Neural cell (in vitro differentiated cells): ENCODE data around the gene MEN1. TPM values are rescaled to one million over a fixed set of nuclear protein-coding genes. Genes with fewer than 3 reads are reported as not detected.

Source experiments
- H2AFZ ChIP-seq: fragments of 200-600, 300-800 bp; sonication (generic), shearing (Covaris generic); 2 replicates; pipeline ENCODE4 v1.6.0; 2014; ENCODE audit warnings: low read depth, mild to moderate bottlenecking, antibody characterized with exemption, low read length, moderate library complexity
- H3F3A ChIP-seq: fragments of 200-600 bp; shearing (Covaris generic); 2 replicates; pipeline ENCODE4 v1.6.1; 2016; ENCODE audit warnings: mild to moderate bottlenecking, moderate library complexity, mixed read lengths, antibody characterized with exemption, low read length; ENCODE audit not compliant: insufficient read depth, poor library complexity, severe bottlenecking
- H3K27ac ChIP-seq: fragments of 200-600, 300-800 bp; sonication (generic), shearing (Covaris generic); 2 replicates; pipeline ENCODE4 v1.5.1; 2014; ENCODE audit warnings: mild to moderate bottlenecking, low read length, moderate library complexity
- H3K27me3 ChIP-seq: fragments of 300-800, 200-600 bp; sonication (generic), shearing (Covaris generic); 2 replicates; pipeline ENCODE4 v1.6.0; 2014; ENCODE audit warnings: mild to moderate bottlenecking, low read depth, low read length, moderate library complexity; ENCODE audit not compliant: insufficient read depth
- H3K36me3 ChIP-seq: fragments of 300-800, 200-600 bp; sonication (generic), shearing (Covaris generic); 2 replicates; pipeline ENCODE4 v1.5.1; 2014; ENCODE audit warnings: mild to moderate bottlenecking, antibody characterized with exemption, low read length, moderate library complexity; ENCODE audit not compliant: insufficient read depth
- H3K4me2 ChIP-seq: fragments of 300-800, 200-600 bp; sonication (generic), shearing (Covaris generic); 2 replicates; pipeline ENCODE4 v1.6.0; 2014; ENCODE audit warnings: mild to moderate bottlenecking, low read length
- H3K4me3 ChIP-seq: fragments of 300-800, 200-600 bp; sonication (generic), shearing (Covaris generic); 2 replicates; pipeline ENCODE4 v1.5.1; 2014; ENCODE audit warnings: mild to moderate bottlenecking, low read length, moderate library complexity
- H3K79me2 ChIP-seq: fragments of 200-600 bp; shearing (Covaris generic); replicated peaks from 2 replicates; pipeline ENCODE4 v1.6.0; 2014; ENCODE audit warnings: mild to moderate bottlenecking, low read length, moderate library complexity; ENCODE audit not compliant: insufficient read depth
- H3K9ac ChIP-seq: fragments of 300-800, 200-600 bp; sonication (generic), shearing (Covaris generic); 2 replicates; pipeline ENCODE4 v1.6.1; 2016; ENCODE audit warnings: mild to moderate bottlenecking, low read length, mixed read lengths
- H3K9me2 ChIP-seq: fragments of 200-600 bp; shearing (Covaris generic); 2 replicates; pipeline ENCODE4 v1.6.1; 2016; ENCODE audit warnings: mild to moderate bottlenecking, low read length, mixed read lengths; ENCODE audit not compliant: insufficient read depth
- H3K9me3 ChIP-seq: fragments of 200-600, 300-800 bp; sonication (generic), shearing (Covaris generic); 2 replicates; pipeline ENCODE4 v1.6.1; 2016; ENCODE audit warnings: mild to moderate bottlenecking, mixed run types, low read length, moderate library complexity, mixed read lengths
- H4K20me1 ChIP-seq: fragments of 200-600 bp; shearing (Covaris generic); 2 replicates; pipeline ENCODE4 v1.6.1; 2016; ENCODE audit warnings: mild to moderate bottlenecking, mixed run types; ENCODE audit not compliant: insufficient read depth
- CTCF ChIP-seq: fragments of 450-650 bp; IDR thresholded peaks from 2 replicates; pipeline ENCODE4 v1.5.1; 2014; ENCODE audit warnings: antibody characterized with exemption, mild to moderate bottlenecking, moderate library complexity; ENCODE audit not compliant: poor library complexity, severe bottlenecking
- EP300 ChIP-seq: fragments of 450-650 bp; conservative IDR thresholded peaks from 2 replicates; pipeline ENCODE4 v1.6.1; 2014; ENCODE audit warnings: antibody characterized with exemption, mild to moderate bottlenecking, moderate library complexity; ENCODE audit not compliant: poor library complexity, severe bottlenecking
- EZH2 ChIP-seq: fragments of 200-600, 300-800 bp; shearing (Covaris generic), sonication (generic); IDR thresholded peaks from 2 replicates; pipeline ENCODE4 v1.6.1; 2014; ENCODE audit warnings: antibody characterized with exemption, low read length, borderline replicate concordance, mild to moderate bottlenecking; ENCODE audit not compliant: insufficient read depth, poor library complexity, severe bottlenecking
- MXI1 ChIP-seq: fragments of 450-650 bp; conservative IDR thresholded peaks from 2 replicates; pipeline ENCODE4 v1.6.1; 2014; ENCODE audit warnings: antibody characterized with exemption, mild to moderate bottlenecking; ENCODE audit not compliant: poor library complexity, severe bottlenecking
- POLR2AphosphoS5 ChIP-seq: IDR thresholded peaks from 2 replicates; pipeline ENCODE4 v1.6.1; 2012
- RAD21 ChIP-seq: fragments of 450-650 bp; conservative IDR thresholded peaks from 2 replicates; pipeline ENCODE4 v1.6.1; 2014; ENCODE audit warnings: antibody characterized with exemption, mild to moderate bottlenecking, moderate library complexity
- REST ChIP-seq: IDR thresholded peaks from 2 replicates; pipeline ENCODE4 v1.6.1; 2012; ENCODE audit warnings: borderline replicate concordance
- SMC3 ChIP-seq: fragments of 450-650 bp; conservative IDR thresholded peaks from 2 replicates; pipeline ENCODE4 v1.6.1; 2014; ENCODE audit warnings: antibody characterized with exemption, mild to moderate bottlenecking, moderate library complexity; ENCODE audit not compliant: poor library complexity
- TAF1 ChIP-seq: IDR thresholded peaks from 2 replicates; pipeline ENCODE4 v1.6.1; 2012; ENCODE audit warnings: low read depth
- polyA plus RNA-seq: library from polyadenylated mRNA; depleted of rRNA; stranded (reverse); fragments of >200 nt; gene quantifications from 2 replicates; pipeline ENCODE4 v1.2.3, GENCODE V29; 2014

MEN1 gene
- polyA plus RNA-seq, 1 donor from 2014 or later, result 16.8 TPM

GRCh38 chr11:64784813-64785581 is 25.4 kb downstream of the MEN1 start:
- Histone ChIP-seq H3K27ac (no peak overlapping the region), H3K4me2 (no peak overlapping the region), H3K4me3 (no peak overlapping the region), H2AFZ (no peak overlapping the region), H3K36me3 (no peaks in the 10 kb centered on the region), H3K27me3 (no peaks in the 10 kb centered on the region), H3K9ac (no peak overlapping the region), H3K9me2 (no peaks in the 10 kb centered on the region), H3F3A (no peaks in the 10 kb centered on the region), H3K9me3 (no peaks in the 10 kb centered on the region), H4K20me1 (no peaks in the 10 kb centered on the region), H3K79me2 (peaks cover 4% of the 10 kb centered on the region)
- no peak for TF ChIP-seq TAF1
- TF ChIP-seq POLR2AphosphoS5, result no peak
- no peak for TF ChIP-seq MXI1
- no peak for TF ChIP-seq SMC3
- no peak for TF ChIP-seq RAD21
- no peak for TF ChIP-seq EZH2
- no peak for TF ChIP-seq CTCF
- TF ChIP-seq EP300, result no peak
- no peak for TF ChIP-seq REST

- H3K27ac ChIP-seq, result peak within 1 kb of the TSS; percentile 96
- H3K9me3 ChIP-seq, result no peaks in the 10 kb centered on the region
- TF ChIP-seq TAF1 (peak; percentile 74), SMC3 (no peak), MXI1 (no peak), RAD21 (no peak), EZH2 (no peak), POLR2AphosphoS5 (peak; percentile 94), CTCF (peak; percentile 65), REST (peak; percentile 73), EP300 (peak; percentile 68)
- peaks cover 7% of the 10 kb centered on the region for H3F3A ChIP-seq
- H4K20me1 ChIP-seq, result peaks cover 28% of the 10 kb centered on the region
- no peak within 1 kb of the TSS for H2AFZ ChIP-seq
- H3K36me3 ChIP-seq, result peaks cover 13% of the 10 kb centered on the region
- peak within 1 kb of the TSS; percentile 97 for H3K9ac ChIP-seq
- H3K79me2 ChIP-seq, result peaks cover 41% of the 10 kb centered on the region
- H3K4me3 ChIP-seq, result peak within 1 kb of the TSS; percentile 80
- no peaks in the 10 kb centered on the region for H3K9me2 ChIP-seq
- no peaks in the 10 kb centered on the region for H3K27me3 ChIP-seq
- peak within 1 kb of the TSS; percentile 91 for H3K4me2 ChIP-seq
Measured at GRCh38 chr11:64778473-64779298, 31.7 kb downstream of the MEN1 start, which contains the start of gene SF1. TSS of gene SF1 (minus strand) at chr11:64778542. CDS start at chr11:64778392, 150 bp downstream.
